Measurements from ENCODE around the gene XAF1.

DNA sequence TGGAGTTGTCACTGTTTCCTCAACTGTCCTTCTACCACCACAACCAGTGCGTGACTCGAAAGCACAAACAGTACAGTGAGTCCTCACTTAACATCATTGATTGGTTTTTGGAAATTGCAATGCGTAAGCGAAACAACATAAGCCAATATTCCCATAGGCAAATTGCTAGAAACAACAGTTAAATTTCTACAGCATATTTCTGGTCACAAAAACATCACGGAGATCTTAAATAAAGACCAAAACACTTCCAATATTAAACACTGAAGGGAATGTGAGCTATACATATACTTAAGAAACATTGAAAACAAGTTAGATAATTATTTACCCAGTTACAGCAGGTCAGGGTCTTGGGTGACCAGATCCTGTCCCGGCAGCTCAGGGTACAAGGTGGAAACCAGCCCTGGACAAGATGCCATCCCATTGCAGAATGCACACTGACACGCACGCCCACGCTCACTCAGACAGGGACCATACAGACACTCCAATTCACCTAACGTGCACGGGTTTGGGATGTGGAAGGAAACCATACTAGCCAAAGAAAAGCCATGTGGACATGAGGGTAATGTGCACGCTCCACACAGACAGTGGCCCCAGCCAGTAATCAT, 47.4 kb upstream of the XAF1 start:
- TF ChIP-seq CTCF (IDR thresholded peaks at IDR 0.05) (no peak), POLR2AphosphoS5 (IDR thresholded peaks at IDR 0.05) (no peak), POLR2A (IDR thresholded peaks at IDR 0.05) (no peak)

Data from prostate gland (tissue), 2 donors.